Activated CD8-positive, alpha-beta T cell treated with anti-CD3 and anti-CD28 coated beads for 36 hours (primary cell): ENCODE measurements around the gene ARVCF. TPM values are rescaled to one million over a fixed set of nuclear protein-coding genes. Genes with fewer than 3 reads are reported as not detected.
A peak's percentile ranks its signal among the peaks of the same experiment; 100 is the strongest.

ENCODE experiments used
- ATAC-seq: fragments of 200-7000 bp; cut with Tn5 transposase; one replicate; pipeline ENCODE4 v1.10.0; 2021; ENCODE audit warnings: mild to moderate bottlenecking, moderate library complexity
- CTCF ChIA-PET: fragments of 350-600 bp; sonication (Branson Sonifier 250); formaldehyde crosslinking; loops from one replicate; lab custom pipeline; 2021; ENCODE audit warnings: antibody characterized with exemption; lab: Charles Lee
- POLR2A ChIA-PET: fragments of 350-600 bp; sonication (Branson Sonifier 250); formaldehyde crosslinking; loops from one replicate; lab custom pipeline; 2021; ENCODE audit warnings: antibody characterized with exemption; lab: Charles Lee
- DNase-seq: peaks from one replicate; pipeline ENCODE4 v3.0.0-alpha.2; 2020
- H3K27ac Mint-ChIP-seq: one replicate; pipeline ENCODE4 v1.8.0; 2021; ENCODE audit warnings: mild to moderate bottlenecking, mixed read lengths
- H3K27me3 Mint-ChIP-seq: one replicate; pipeline ENCODE4 v1.8.0; 2021; ENCODE audit warnings: mixed read lengths
- H3K36me3 Mint-ChIP-seq: one replicate; pipeline ENCODE4 v1.8.0; 2021; ENCODE audit warnings: low read depth, mixed read lengths
- H3K4me1 Mint-ChIP-seq: one replicate; pipeline ENCODE4 v1.8.0; 2021; ENCODE audit warnings: low read depth, mixed read lengths
- H3K4me3 Mint-ChIP-seq: one replicate; pipeline ENCODE4 v1.8.0; 2021; ENCODE audit warnings: mild to moderate bottlenecking, moderate library complexity, mixed read lengths
- H3K9me3 Mint-ChIP-seq: one replicate; pipeline ENCODE4 v1.8.0; 2021; ENCODE audit warnings: mixed read lengths
- intact Hi-C: fragments of 100-400 bp; cut with micrococcal nuclease; formaldehyde crosslinking; loops from one replicate; pipeline ENCODE4 v1.10.0; 2022
- total RNA-seq, 2 experiments: library from RNA; stranded (reverse); gene quantifications; one replicate each; pipeline ENCODE4 v1.2.3, GENCODE V29; 2021
- TF ChIP-seq, protein P1 (sequence below): fragments of 200-600 bp; IDR thresholded peaks from one replicate; pipeline ENCODE4 v1.8.0; 2022; ENCODE audit warnings: antibody characterized with exemption, mild to moderate bottlenecking

The ARVCF gene
- total RNA-seq, 2 experiments from 2014 or later: 1.2 to 1.9 TPM

DNA sequence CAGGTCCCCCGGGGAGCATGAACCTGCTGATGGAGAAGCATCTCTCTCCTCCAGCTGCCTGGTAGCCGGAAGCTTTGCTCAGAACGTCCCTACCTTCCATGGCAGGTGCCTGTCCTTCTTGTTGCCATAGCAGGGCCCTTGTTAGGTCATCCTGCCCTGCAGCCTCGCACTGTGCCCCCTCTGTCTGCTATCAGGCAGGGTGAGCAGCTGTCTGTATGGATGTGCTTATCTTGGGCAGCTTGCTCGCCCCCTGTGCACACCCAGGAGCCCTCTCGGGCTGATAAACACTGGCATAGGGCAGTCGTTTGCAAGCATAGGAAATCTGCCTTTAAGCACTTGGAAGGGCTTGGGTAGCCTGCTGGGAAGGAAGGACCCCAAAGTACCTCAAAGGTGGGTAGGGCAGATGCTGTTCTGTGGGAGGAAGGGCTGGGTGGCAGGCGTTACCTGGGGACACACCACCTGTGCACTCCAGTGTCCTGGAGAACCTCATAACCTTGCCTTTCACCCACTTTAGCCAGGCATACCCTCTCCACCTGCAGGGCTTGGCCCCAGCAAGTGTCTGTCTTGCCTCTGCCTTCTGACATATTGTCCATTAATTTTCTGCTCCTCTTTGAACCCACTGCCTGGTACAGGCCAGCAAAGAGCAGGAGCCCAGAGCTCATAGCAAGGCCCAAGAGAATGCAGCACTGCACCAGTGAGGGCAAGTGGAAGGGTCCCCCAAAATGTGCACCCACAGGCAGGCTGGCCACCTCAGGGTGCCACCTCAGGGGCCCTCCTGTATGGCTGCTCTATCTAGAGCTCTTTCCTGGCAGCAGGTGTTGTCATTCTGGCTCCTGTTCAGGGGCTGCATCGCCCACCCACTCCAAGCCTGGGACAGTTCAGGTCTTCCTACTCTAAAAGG, 83.0 kb downstream of the ARVCF start:
- no peaks in the 10 kb centered on the region for H3K27me3 Mint-ChIP-seq
- peaks cover 27% of the 10 kb centered on the region for H3K36me3 Mint-ChIP-seq
- H3K27ac Mint-ChIP-seq: no peak overlapping the region
- H3K4me1 Mint-ChIP-seq: peaks cover 6% of the 10 kb centered on the region
- DNase-seq (no peak), ATAC-seq (no peak)
- TF ChIP-seq, protein P1, sequence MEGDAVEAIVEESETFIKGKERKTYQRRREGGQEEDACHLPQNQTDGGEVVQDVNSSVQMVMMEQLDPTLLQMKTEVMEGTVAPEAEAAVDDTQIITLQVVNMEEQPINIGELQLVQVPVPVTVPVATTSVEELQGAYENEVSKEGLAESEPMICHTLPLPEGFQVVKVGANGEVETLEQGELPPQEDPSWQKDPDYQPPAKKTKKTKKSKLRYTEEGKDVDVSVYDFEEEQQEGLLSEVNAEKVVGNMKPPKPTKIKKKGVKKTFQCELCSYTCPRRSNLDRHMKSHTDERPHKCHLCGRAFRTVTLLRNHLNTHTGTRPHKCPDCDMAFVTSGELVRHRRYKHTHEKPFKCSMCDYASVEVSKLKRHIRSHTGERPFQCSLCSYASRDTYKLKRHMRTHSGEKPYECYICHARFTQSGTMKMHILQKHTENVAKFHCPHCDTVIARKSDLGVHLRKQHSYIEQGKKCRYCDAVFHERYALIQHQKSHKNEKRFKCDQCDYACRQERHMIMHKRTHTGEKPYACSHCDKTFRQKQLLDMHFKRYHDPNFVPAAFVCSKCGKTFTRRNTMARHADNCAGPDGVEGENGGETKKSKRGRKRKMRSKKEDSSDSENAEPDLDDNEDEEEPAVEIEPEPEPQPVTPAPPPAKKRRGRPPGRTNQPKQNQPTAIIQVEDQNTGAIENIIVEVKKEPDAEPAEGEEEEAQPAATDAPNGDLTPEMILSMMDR: no peak
- H3K4me3 Mint-ChIP-seq: no peak overlapping the region
- peaks cover 18% of the 10 kb centered on the region for H3K9me3 Mint-ChIP-seq
- POLR2A ChIA-PET: interaction anchor here (0.7 to 1.7 kb wide), 2 partner anchors 9 to 187 kb away, joined by 3 to 5 read pairs; no protein-coding TSS in a partner anchor
- CTCF ChIA-PET: interaction anchor here (0.7 kb wide), 1 partner anchor 203 kb away, joined by 3 read pairs; no protein-coding TSS in a partner anchor
- intact Hi-C loops: no loop called here

DNA sequence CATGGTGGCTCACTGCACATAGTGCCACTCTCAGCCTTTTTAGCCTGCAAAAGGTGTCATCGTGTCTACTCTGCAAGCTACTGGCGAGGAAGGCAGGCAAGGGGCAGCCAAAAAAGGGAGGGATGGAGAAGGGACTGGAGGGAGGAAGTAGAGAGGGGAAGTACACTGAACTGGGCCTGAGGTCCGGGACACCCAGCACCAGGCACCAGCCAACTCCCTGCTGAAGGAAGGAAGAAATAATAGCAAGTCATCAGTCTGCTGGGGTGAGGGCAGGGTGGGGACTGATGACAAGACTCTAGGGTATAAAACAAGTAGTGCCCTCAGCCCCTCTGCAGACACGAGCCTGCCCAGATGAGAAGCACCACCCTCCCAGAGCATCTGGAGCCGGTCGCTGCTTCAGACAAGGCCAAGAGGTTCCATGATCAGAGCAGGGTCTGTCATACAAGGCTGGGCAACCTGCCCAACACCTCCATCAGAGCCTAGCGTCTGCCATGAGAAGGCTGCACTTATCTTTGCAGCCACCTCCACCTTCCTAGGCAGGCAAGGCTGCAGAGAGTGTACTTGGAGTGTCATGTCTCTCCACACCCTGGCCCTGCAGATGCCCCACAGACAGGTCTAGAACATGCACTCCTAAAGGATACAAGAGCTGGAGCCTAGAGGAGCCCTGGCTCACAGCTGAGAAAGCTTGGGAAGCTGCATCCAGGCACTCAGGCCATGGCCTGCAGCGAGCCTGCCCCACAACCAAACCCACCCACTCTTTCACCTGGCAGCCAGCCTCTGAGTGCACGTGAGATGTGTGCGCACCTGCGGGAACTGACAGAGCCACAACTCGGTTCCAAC, 84.0 kb downstream of the ARVCF start:
- peaks cover 24% of the 10 kb centered on the region for H3K36me3 Mint-ChIP-seq
- POLR2A ChIA-PET: interaction anchor here (0.7 to 1.7 kb wide), 2 partner anchors 10 to 188 kb away, joined by 3 to 5 read pairs; no protein-coding TSS in a partner anchor
- TF ChIP-seq, protein P1: no peak
- H3K4me1 Mint-ChIP-seq: peaks cover 6% of the 10 kb centered on the region
- no peak for DNase-seq
- intact Hi-C loops: no loop called here
- no peak for ATAC-seq
- H3K27ac Mint-ChIP-seq: no peak overlapping the region
- H3K9me3 Mint-ChIP-seq: peaks cover 18% of the 10 kb centered on the region
- no peak overlapping the region for H3K4me3 Mint-ChIP-seq
- CTCF ChIA-PET: no interaction called here
- H3K27me3 Mint-ChIP-seq: no peaks in the 10 kb centered on the region

GRCh38 chr22:19931514-19931913, 85.1 kb downstream of the ARVCF start:
- DNase-seq (no peak), ATAC-seq (no peak)
- Mint-ChIP-seq H3K4me3 (no peak overlapping the region), H3K27ac (no peak overlapping the region), H3K9me3 (peaks cover 13% of the 10 kb centered on the region), H3K4me1 (peaks cover 6% of the 10 kb centered on the region), H3K27me3 (no peaks in the 10 kb centered on the region), H3K36me3 (peaks cover 13% of the 10 kb centered on the region)
- CTCF ChIA-PET: no interaction called here
- POLR2A ChIA-PET: interaction anchor here (1.3 kb wide), 1 partner anchor 11 kb away, joined by 4 read pairs; no protein-coding TSS in a partner anchor
- TF ChIP-seq, protein P1: no peak
- intact Hi-C loops: no loop called here

DNA sequence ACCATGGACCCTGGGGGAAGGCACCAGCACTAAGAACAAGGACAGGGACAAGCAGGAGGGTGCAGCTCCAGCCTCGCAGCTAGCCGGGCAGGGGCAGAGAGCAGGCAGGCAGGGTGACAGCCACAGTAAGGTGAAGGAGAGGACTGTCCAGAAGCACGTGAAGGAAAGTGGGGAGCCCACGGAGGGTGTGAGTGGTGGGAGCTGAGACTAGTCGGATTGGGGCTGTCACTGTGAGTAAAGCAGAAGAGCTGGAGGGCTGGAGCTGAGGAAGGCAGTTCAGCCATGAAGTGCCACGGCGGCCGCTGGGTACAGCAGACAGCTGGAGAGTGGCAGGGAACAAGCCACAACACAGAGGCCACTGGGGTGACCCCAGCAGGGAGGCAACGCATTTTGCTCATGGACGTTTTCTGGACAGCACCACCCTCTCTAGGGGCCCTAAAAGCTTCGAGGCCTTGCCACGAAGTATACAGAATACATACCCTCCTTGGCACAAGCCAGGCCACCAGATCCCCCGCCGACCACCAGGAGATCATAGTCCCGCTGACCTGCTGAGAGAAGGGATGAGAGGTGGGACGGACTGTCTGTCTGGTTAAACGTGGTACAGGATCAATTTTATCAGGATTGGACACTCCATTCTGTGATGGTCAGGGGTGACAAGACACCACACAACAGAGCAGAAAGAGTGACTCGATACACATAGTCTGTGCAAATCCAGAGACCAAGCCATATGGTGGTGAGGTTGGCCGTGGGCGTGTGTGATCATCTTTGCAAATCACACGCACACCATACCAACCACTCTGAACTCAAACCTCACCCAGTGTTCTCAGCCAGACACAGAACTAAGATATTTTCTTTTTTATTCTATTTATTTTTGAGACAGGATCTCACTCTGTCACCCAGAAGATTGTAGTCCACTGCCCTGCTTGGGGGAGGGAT, 85.8 kb downstream of the ARVCF start:
- DNase-seq (peak; percentile 51), ATAC-seq (peak; percentile 45)
- Mint-ChIP-seq H3K4me1 (peaks cover 6% of the 10 kb centered on the region), H3K27me3 (no peaks in the 10 kb centered on the region), H3K9me3 (peaks cover 7% of the 10 kb centered on the region), H3K36me3 (peaks cover 7% of the 10 kb centered on the region), H3K27ac (no peak overlapping the region), H3K4me3 (no peak overlapping the region)
- intact Hi-C loops: no loop called here
- CTCF ChIA-PET: interaction anchor here (1.0 kb wide), 1 partner anchor 22 kb away, joined by 3 read pairs; no protein-coding TSS in a partner anchor
- POLR2A ChIA-PET: interaction anchor here (1.1 to 1.3 kb wide), 2 partner anchors 10 to 12 kb away, joined by 3 to 4 read pairs; no protein-coding TSS in a partner anchor
- TF ChIP-seq, protein P1: no peak
